GM06990 (cell line): ENCODE measurements around the gene TSR1.

Experiments used
- DNase-seq: peaks from one replicate; pipeline ENCODE4 v3.0.0-alpha.2; 2011; ENCODE audit not compliant: insufficient read length; ENCODE audit errors: extremely low read depth
- H3K27me3 ChIP-seq: replicated peaks from 2 replicates; pipeline ENCODE4 v1.6.0; 2011; ENCODE audit warnings: low read length; ENCODE audit not compliant: control insufficient read depth, insufficient read depth
- H3K36me3 ChIP-seq: 2 replicates; pipeline ENCODE4 v1.5.1; 2011; ENCODE audit warnings: low read length; ENCODE audit not compliant: control insufficient read depth, insufficient read depth
- H3K4me3 ChIP-seq: replicated peaks from 2 replicates; pipeline ENCODE4 v1.5.1; 2011; ENCODE audit warnings: low read depth, mild to moderate bottlenecking, control low read depth, low read length
- TF ChIP-seq, protein P1 (sequence below): IDR thresholded peaks from 2 replicates; pipeline ENCODE4 v1.5.1; 2011; ENCODE audit warnings: low read length, control low read depth, mild to moderate bottlenecking, inconsistent platforms; ENCODE audit not compliant: insufficient read depth, poor library complexity, severe bottlenecking

TSR1 gene

GRCh38 chr17:2366747-2367494 lies 30.7 kb upstream of the TSR1 start:
- H3K4me3 ChIP-seq: no peak overlapping the region
- TF ChIP-seq, protein P1, sequence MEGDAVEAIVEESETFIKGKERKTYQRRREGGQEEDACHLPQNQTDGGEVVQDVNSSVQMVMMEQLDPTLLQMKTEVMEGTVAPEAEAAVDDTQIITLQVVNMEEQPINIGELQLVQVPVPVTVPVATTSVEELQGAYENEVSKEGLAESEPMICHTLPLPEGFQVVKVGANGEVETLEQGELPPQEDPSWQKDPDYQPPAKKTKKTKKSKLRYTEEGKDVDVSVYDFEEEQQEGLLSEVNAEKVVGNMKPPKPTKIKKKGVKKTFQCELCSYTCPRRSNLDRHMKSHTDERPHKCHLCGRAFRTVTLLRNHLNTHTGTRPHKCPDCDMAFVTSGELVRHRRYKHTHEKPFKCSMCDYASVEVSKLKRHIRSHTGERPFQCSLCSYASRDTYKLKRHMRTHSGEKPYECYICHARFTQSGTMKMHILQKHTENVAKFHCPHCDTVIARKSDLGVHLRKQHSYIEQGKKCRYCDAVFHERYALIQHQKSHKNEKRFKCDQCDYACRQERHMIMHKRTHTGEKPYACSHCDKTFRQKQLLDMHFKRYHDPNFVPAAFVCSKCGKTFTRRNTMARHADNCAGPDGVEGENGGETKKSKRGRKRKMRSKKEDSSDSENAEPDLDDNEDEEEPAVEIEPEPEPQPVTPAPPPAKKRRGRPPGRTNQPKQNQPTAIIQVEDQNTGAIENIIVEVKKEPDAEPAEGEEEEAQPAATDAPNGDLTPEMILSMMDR: no peak
- DNase-seq: no peak
- H3K36me3 ChIP-seq: peaks cover 6% of the 10 kb centered on the region
- no peaks in the 10 kb centered on the region for H3K27me3 ChIP-seq

GRCh38 chr17:2365132-2365531 lies 28.9 kb upstream of the TSR1 start:
- no peak for DNase-seq
- no peaks in the 10 kb centered on the region for H3K27me3 ChIP-seq
- TF ChIP-seq, protein P1: no peak
- no peak overlapping the region for H3K4me3 ChIP-seq
- H3K36me3 ChIP-seq: peaks cover 6% of the 10 kb centered on the region

DNA sequence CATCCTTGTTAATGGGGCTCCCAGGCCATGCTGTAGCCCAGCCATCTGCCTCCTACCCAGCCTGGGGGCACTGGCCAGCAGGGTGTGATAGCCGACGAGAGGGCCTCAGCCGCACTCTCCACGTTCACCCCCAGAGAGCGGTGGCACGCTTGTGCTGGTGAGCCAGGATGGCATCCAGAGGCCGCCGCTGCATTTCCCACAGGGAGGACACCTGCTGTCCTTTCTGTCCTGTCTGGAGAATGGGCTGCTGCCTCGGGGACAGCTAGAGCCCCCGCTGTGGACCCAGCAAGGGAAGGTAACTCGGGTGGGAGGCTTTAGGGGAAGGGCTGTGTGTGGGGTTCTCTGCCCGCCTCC lies 28.5 kb upstream of the TSR1 start:
- Histone ChIP-seq H3K4me3 (no peak overlapping the region), H3K27me3 (no peaks in the 10 kb centered on the region), H3K36me3 (peaks cover 6% of the 10 kb centered on the region)
- TF ChIP-seq, protein P1: no peak
- no peak for DNase-seq

DNA sequence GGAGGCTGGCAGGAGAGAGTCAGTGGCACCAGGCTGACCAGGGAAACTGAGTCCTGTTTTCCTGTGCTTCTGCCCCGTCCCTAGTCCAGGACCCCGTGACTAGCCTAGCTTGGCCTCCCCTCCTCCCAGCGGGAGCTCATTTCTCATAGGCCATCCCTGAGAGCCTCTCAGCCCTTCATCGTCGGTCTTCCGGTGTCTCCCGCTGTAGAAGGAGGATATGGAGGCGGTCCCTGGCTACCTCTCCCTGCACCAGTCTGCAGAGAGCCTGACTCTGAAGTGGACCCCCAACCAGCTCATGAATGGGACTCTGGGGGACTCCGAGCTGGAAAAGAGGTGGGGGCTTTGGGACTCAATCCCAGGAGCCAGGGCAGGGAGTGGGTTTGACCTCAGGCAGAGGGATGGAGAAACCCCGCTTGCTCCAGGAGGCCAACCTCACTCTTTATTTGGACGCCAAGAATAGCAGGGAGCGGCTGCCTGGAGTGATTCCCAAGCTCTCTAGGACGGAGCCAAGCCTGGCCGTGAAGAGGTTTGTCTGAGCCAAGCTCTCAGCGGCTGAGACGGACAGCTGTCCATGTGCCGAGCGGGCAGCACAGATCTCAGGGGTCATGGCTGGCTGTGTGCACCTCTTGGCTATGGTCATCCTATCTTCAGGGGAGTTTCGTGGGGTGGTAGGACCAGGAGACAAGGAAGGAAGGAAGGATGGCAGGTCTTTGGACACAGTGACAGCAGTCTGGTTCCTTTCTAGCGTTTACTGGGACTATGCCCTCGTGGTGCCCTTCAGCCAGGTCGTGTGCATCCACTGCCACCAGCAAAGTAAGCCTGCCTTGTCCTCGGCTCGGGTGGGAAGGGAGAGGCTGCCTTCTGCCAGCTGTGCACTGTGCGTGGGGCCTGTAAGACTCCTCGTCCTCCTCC lies 27.9 kb upstream of the TSR1 start:
- H3K36me3 ChIP-seq: peaks cover 6% of the 10 kb centered on the region
- TF ChIP-seq, protein P1: no peak
- DNase-seq: no peak
- no peaks in the 10 kb centered on the region for H3K27me3 ChIP-seq
- H3K4me3 ChIP-seq: no peak overlapping the region

DNA sequence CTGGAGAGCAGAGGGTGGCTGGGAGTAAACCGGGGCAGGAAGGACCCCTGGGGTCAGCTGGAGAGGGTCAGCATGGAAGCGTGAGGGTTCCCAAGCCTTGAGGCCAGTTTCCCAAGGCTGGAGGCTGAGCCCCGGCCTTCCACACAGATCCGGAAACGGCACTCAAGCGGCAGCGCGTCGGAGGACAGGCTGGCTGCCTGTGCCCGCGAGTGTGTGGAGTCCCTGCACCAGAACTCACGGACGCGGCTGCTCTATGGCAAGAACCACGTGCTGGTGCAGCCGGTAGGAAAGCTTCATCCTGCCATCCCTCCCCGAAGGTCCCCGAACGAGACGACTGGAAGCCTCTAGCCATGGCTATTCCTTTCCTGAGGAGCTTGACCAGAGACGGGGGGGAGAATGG lies 27.1 kb upstream of the TSR1 start:
- peaks cover 6% of the 10 kb centered on the region for H3K36me3 ChIP-seq
- no peak for DNase-seq
- TF ChIP-seq, protein P1: no peak
- H3K4me3 ChIP-seq: no peak overlapping the region
- H3K27me3 ChIP-seq: no peaks in the 10 kb centered on the region
